ENCODE data around the gene ADAM12. TPM values are rescaled to one million over a fixed set of nuclear protein-coding genes. Genes with fewer than 3 reads are reported as not detected.

Gene ADAM12
- total RNA-seq, 2 donors from 2014 or later, result 0.46 TPM; not detected in 1

DNA sequence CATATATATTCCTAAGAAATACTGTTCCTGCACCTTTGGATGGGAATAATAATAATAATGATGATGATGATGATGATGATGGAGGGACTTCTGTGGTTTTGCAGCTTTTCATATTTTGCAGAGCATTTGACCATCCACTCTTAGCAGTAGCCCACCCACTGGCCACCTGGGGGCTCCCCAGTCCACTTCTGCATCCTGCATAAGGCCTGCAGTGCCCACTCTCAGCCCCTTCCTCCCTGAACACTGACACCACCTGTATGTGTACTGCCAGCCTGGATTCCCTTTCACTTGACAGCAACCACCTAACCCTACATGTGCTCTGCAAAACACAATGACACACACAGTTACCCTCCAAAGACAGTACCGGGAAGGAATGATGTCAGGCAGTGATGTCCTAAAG lies 131.4 kb downstream of the ADAM12 start:
- H3K27me3 ChIP-seq (ENCODE audit: control insufficient read depth, insufficient read depth, low read length, poor library complexity, severe bottlenecking), result no peaks in the 10 kb centered on the region
- peak; percentile 73 for TF ChIP-seq CTCF (conservative IDR thresholded peaks at IDR 0.05)
- no peaks in the 10 kb centered on the region for H3K36me3 ChIP-seq (ENCODE audit: control insufficient read depth, insufficient read depth, low read length)
- H3K4me3 ChIP-seq (ENCODE audit: low read length), result no peak overlapping the region
- Mint-ChIP-seq H3K36me3 (ENCODE audit: low read depth) (no peaks in the 10 kb centered on the region), H3K4me3 (no peak overlapping the region), H3K9me3 (no peaks in the 10 kb centered on the region), H3K27me3 (ENCODE audit: insufficient read depth) (no peaks in the 10 kb centered on the region), H3K27ac (no peak overlapping the region), H3K4me1 (no peaks in the 10 kb centered on the region)
- no peaks in the 10 kb centered on the region for H3K9me3 ChIP-seq (ENCODE audit: control insufficient read depth, low read length)
- 90% methylated on average over 1 of the region's 1 CpG; no CpG with 5 or more reads in 1 of the 2 experiments for WGBS, 2 experiments (ENCODE audit: insufficient coverage in 1 of 2, insufficient read length in 1 of 2)
- H3K9ac ChIP-seq (ENCODE audit: extremely low read depth, low read length, poor library complexity, severe bottlenecking), result no peak overlapping the region
- H3K4me1 ChIP-seq (ENCODE audit: control insufficient read depth, insufficient read depth, low read length), result no peaks in the 10 kb centered on the region
- DNase-seq, result peak; percentile 61
- H3K27ac ChIP-seq (ENCODE audit: low read depth, low read length), result no peak overlapping the region

GRCh38 chr10:126255313-126255712 lies 133.0 kb downstream of the ADAM12 start:
- no peak overlapping the region for H3K27ac Mint-ChIP-seq
- no peaks in the 10 kb centered on the region for H3K27me3 Mint-ChIP-seq (ENCODE audit: insufficient read depth)
- no peak overlapping the region for H3K27ac ChIP-seq (ENCODE audit: low read depth, low read length)
- H3K9ac ChIP-seq (ENCODE audit: extremely low read depth, low read length, poor library complexity, severe bottlenecking), result no peak overlapping the region
- WGBS, 2 experiments (ENCODE audit: insufficient coverage in 1 of 2, insufficient read length in 1 of 2), result 83 to 96% methylated on average over 5 to 8 of the region's 8 CpGs
- no peak overlapping the region for H3K4me3 ChIP-seq (ENCODE audit: low read length)
- DNase-seq, result no peak
- no peak overlapping the region for H3K4me3 Mint-ChIP-seq
- no peaks in the 10 kb centered on the region for H3K36me3 Mint-ChIP-seq (ENCODE audit: low read depth)
- no peaks in the 10 kb centered on the region for H3K9me3 ChIP-seq (ENCODE audit: control insufficient read depth, low read length)
- no peaks in the 10 kb centered on the region for H3K4me1 ChIP-seq (ENCODE audit: control insufficient read depth, insufficient read depth, low read length)
- no peaks in the 10 kb centered on the region for H3K36me3 ChIP-seq (ENCODE audit: control insufficient read depth, insufficient read depth, low read length)
- H3K27me3 ChIP-seq (ENCODE audit: control insufficient read depth, insufficient read depth, low read length, poor library complexity, severe bottlenecking), result no peaks in the 10 kb centered on the region
- H3K4me1 Mint-ChIP-seq, result no peaks in the 10 kb centered on the region
- no peak for TF ChIP-seq CTCF (conservative IDR thresholded peaks at IDR 0.05)
- H3K9me3 Mint-ChIP-seq, result no peaks in the 10 kb centered on the region

DNA sequence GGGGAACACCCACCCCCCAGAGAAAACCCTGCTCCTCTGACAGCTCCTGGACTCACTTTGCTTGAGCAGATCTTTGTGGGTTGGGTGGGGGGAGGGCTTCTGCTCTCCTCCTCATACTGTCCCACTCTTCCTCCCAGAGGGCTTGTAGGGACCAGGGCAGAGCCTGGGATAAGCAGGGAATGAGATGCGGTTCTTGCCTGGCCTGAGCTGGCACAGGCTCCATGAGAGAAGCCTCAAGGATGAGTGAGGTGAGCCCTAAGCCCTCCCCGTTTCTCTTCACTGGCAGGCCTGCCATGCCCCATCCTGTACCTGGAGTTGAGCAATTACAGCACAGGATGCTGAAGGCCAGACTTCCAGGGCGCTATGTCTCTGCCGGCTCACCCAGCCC lies 134.7 kb downstream of the ADAM12 start:
- DNase-seq, result no peak
- Mint-ChIP-seq H3K9me3 (no peaks in the 10 kb centered on the region), H3K27ac (no peak overlapping the region), H3K27me3 (ENCODE audit: insufficient read depth) (no peaks in the 10 kb centered on the region), H3K36me3 (ENCODE audit: low read depth) (no peaks in the 10 kb centered on the region), H3K4me3 (no peak overlapping the region), H3K4me1 (peaks cover 6% of the 10 kb centered on the region)
- Histone ChIP-seq H3K4me1 (ENCODE audit: control insufficient read depth, insufficient read depth, low read length) (no peaks in the 10 kb centered on the region), H3K9me3 (ENCODE audit: control insufficient read depth, low read length) (no peaks in the 10 kb centered on the region), H3K27me3 (ENCODE audit: control insufficient read depth, insufficient read depth, low read length, poor library complexity, severe bottlenecking) (no peaks in the 10 kb centered on the region), H3K36me3 (ENCODE audit: control insufficient read depth, insufficient read depth, low read length) (no peaks in the 10 kb centered on the region), H3K9ac (ENCODE audit: extremely low read depth, low read length, poor library complexity, severe bottlenecking) (no peak overlapping the region), H3K27ac (ENCODE audit: low read depth, low read length) (no peak overlapping the region), H3K4me3 (ENCODE audit: low read length) (no peak overlapping the region)
- TF ChIP-seq CTCF (conservative IDR thresholded peaks at IDR 0.05), result no peak
- 92 to 93% methylated on average over 4 of the region's 4 CpGs for WGBS, 2 experiments (ENCODE audit: insufficient coverage in 1 of 2, insufficient read length in 1 of 2)

All from endodermal cell (in vitro differentiated cells).